ENCODE measurements around the gene TCOF1. TPM values are rescaled to one million over a fixed set of nuclear protein-coding genes. Genes with fewer than 3 reads are reported as not detected.

Gene TCOF1
- total RNA-seq, 1 donor from 2014 or later, result 27.1 TPM

DNA sequence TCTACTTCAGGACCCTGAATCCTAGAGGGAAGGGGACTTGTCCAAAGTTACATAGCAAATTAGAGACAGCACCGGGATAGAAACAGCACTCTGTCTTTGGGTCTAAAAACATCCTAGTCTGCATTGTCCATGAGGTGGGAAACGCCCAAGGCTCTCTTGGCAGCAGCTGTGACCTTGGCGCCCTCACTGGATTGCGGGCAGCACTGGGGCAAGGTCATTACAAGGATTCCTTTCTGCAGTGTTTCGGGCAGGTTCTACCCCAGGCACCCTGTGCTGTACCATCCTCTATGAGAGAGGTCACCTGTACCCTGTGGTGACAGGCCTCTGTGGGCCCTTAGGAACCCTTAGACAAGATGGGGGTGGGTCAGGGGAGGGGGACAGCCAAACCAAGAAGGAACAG lies 46.6 kb downstream of the TCOF1 start:
- Histone ChIP-seq H3K27me3 (ENCODE audit: low read depth) (no peaks in the 10 kb centered on the region), H3K27ac (no peak overlapping the region), H3K4me1 (peaks cover 15% of the 10 kb centered on the region), H3K4me3 (no peak overlapping the region), H3K36me3 (peaks cover 100% of the 10 kb centered on the region), H3K9me3 (no peaks in the 10 kb centered on the region)
- intact Hi-C loops (cut with DNase I), result no loop called here
- DNase-seq (peak; percentile 32), ATAC-seq (no peak)
- TF ChIP-seq, protein P1, sequence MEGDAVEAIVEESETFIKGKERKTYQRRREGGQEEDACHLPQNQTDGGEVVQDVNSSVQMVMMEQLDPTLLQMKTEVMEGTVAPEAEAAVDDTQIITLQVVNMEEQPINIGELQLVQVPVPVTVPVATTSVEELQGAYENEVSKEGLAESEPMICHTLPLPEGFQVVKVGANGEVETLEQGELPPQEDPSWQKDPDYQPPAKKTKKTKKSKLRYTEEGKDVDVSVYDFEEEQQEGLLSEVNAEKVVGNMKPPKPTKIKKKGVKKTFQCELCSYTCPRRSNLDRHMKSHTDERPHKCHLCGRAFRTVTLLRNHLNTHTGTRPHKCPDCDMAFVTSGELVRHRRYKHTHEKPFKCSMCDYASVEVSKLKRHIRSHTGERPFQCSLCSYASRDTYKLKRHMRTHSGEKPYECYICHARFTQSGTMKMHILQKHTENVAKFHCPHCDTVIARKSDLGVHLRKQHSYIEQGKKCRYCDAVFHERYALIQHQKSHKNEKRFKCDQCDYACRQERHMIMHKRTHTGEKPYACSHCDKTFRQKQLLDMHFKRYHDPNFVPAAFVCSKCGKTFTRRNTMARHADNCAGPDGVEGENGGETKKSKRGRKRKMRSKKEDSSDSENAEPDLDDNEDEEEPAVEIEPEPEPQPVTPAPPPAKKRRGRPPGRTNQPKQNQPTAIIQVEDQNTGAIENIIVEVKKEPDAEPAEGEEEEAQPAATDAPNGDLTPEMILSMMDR (IDR thresholded peaks at IDR 0.05), result no peak

GRCh38 chr5:150404535-150404934 lies 47.0 kb downstream of the TCOF1 start:
- no peak for ATAC-seq
- H3K4me3 ChIP-seq, result no peak overlapping the region
- TF ChIP-seq, protein P1 (IDR thresholded peaks at IDR 0.05), result no peak
- H3K4me1 ChIP-seq, result peaks cover 19% of the 10 kb centered on the region
- intact Hi-C loops (cut with DNase I), result no loop called here
- no peaks in the 10 kb centered on the region for H3K27me3 ChIP-seq (ENCODE audit: low read depth)
- peak overlapping the region; percentile 36 for H3K27ac ChIP-seq
- peak; percentile 28 for DNase-seq
- no peaks in the 10 kb centered on the region for H3K9me3 ChIP-seq
- peaks cover 100% of the 10 kb centered on the region for H3K36me3 ChIP-seq

GRCh38 chr5:150404941-150405816 lies 47.7 kb downstream of the TCOF1 start:
- Histone ChIP-seq H3K27me3 (ENCODE audit: low read depth) (no peaks in the 10 kb centered on the region), H3K36me3 (peaks cover 95% of the 10 kb centered on the region), H3K9me3 (no peaks in the 10 kb centered on the region), H3K4me1 (peaks cover 24% of the 10 kb centered on the region), H3K4me3 (no peak overlapping the region), H3K27ac (peak overlapping the region; percentile 36)
- DNase-seq (peak; percentile 19), ATAC-seq (no peak)
- TF ChIP-seq, protein P1 (IDR thresholded peaks at IDR 0.05), result no peak
- intact Hi-C loops (cut with DNase I), result no loop called here

DNA sequence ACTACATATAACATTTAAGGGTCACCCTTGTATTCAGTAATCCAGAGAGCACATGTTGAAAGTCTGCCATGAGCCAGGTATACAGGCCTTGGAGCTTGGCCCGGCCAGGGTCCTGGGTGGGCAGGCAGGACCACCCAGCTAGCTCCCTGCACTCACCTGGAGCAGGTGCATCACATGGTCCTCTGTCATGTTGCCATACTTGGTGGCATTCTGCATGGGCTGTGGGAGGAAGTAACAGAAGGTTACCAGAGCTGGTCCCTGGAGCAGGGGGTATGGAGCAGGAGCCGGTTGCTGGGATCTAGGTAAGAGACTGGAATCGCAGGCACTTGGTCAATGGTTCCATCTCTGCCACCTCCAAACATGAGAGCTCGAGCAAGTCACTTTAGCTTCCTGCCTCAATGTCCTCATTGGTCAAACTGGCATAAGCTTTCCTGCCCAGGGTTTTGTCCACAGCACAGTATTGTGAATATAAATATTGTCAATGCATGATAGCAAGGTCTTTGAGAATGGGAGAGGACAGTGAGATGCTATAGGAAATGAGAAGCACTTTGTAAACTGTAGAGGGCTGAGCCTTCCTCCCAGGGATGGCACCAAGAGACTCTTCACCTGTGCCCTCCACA lies 48.7 kb downstream of the TCOF1 start:
- H3K27ac ChIP-seq, result peak overlapping the region; percentile 99
- DNase-seq (peak; percentile 36), ATAC-seq (no peak)
- intact Hi-C loops (cut with DNase I), result no loop called here
- peaks cover 28% of the 10 kb centered on the region for H3K4me1 ChIP-seq
- peaks cover 85% of the 10 kb centered on the region for H3K36me3 ChIP-seq
- H3K4me3 ChIP-seq, result no peak overlapping the region
- no peaks in the 10 kb centered on the region for H3K27me3 ChIP-seq (ENCODE audit: low read depth)
- TF ChIP-seq, protein P1 (IDR thresholded peaks at IDR 0.05), result no peak
- H3K9me3 ChIP-seq, result no peaks in the 10 kb centered on the region

GRCh38 chr5:150406723-150407095 lies 49.2 kb downstream of the TCOF1 start:
- Histone ChIP-seq H3K27ac (peak overlapping the region; percentile 99), H3K27me3 (ENCODE audit: low read depth) (no peaks in the 10 kb centered on the region), H3K4me1 (peaks cover 28% of the 10 kb centered on the region), H3K9me3 (no peaks in the 10 kb centered on the region), H3K36me3 (peaks cover 80% of the 10 kb centered on the region), H3K4me3 (no peak overlapping the region)
- intact Hi-C loops (cut with DNase I), result no loop called here
- no peak for ATAC-seq
- peak; percentile 41 for DNase-seq
- TF ChIP-seq, protein P1 (IDR thresholded peaks at IDR 0.05), result no peak

All from lower lobe of right lung (tissue), 2 donors.